Prostate gland (tissue), 2 donors: Measurements from ENCODE around the gene NEDD4. TPM values are rescaled to one million over a fixed set of nuclear protein-coding genes. Genes with fewer than 3 reads are reported as not detected.
"Not testable (repeated sequence)": the region's sequence is repeated elsewhere in the genome, so short reads cannot be mapped to it uniquely, and the experiment has no call there.

Source experiments
- DNase-seq: peaks from one replicate; pipeline ENCODE4 v3.0.0-alpha.2; 2019; ENCODE audit warnings: low spot score
- H3K27ac ChIP-seq, 2 donors: fragments of 200-600 bp; sonication (generic); 2 replicates each; pipeline ENCODE4 v1.5.1; 2017 to 2019
- H3K27me3 ChIP-seq: fragments of 200-600 bp; sonication (generic); replicated peaks from 2 replicates; pipeline ENCODE4 v1.5.1; 2019; ENCODE audit not compliant: insufficient read depth
- H3K36me3 ChIP-seq, 2 donors: fragments of 200-600 bp; sonication (generic); 1 replicate in 1 of 2; 2 replicates in 1 of 2; pipeline versions ENCODE4 v1.5.1 to v1.8.1; 2017 to 2019
- H3K4me1 ChIP-seq: fragments of 200-600 bp; sonication (generic); replicated peaks from 2 replicates; pipeline ENCODE4 v1.5.1; 2019
- H3K4me3 ChIP-seq, 2 donors: fragments of 200-600 bp; sonication (generic); 2 replicates each; pipeline ENCODE4 v1.5.1; 2017 to 2019
- H3K9me3 ChIP-seq: fragments of 200-600 bp; sonication (generic); 2 replicates; pipeline ENCODE4 v1.5.1; 2017
- POLR2A ChIP-seq: fragments of 450-650 bp; IDR thresholded peaks from one replicate; pipeline ENCODE4 v1.6.1; 2016; ENCODE audit warnings: antibody characterized with exemption, mild to moderate bottlenecking
- POLR2AphosphoS5 ChIP-seq: sonication (generic); formaldehyde crosslinking; IDR thresholded peaks from one replicate; pipeline ENCODE4 v1.6.1; 2017; ENCODE audit warnings: antibody characterized with exemption
- WGBS: methylation state at CpG from one replicate; pipeline ENCODE4 v1.1.5; 2018; 5-methylcytosine and 5-hydroxymethylcytosine counted together
- intact Hi-C: fragments of 100-400 bp; cut with DNase I; formaldehyde crosslinking; loops from one replicate; pipeline ENCODE4 v1.14.2; 2022
- total RNA-seq, 2 donors: library from RNA; depleted of rRNA; stranded (reverse); fragments of >200 nt; gene quantifications; one replicate each; pipeline ENCODE4 v1.1.0, GENCODE V29; 2016
- TF ChIP-seq, protein P1 (sequence below), 4 experiments: fragments of 200-600 bp in 2 of 4; fragments of 450-650 bp in 2 of 4; sonication (generic) in 2 of 4; IDR thresholded peaks; 1 replicate in 3 of 4; 2 replicates in 1 of 4; pipeline ENCODE4 v1.5.1; 2016 to 2019; ENCODE audit warnings: antibody characterized with exemption in 4 of 4, mild to moderate bottlenecking in 2 of 4, moderate library complexity in 2 of 4

The NEDD4 gene
- total RNA-seq, 2 donors from 2014 or later: 9.5 to 14.8 TPM

DNA sequence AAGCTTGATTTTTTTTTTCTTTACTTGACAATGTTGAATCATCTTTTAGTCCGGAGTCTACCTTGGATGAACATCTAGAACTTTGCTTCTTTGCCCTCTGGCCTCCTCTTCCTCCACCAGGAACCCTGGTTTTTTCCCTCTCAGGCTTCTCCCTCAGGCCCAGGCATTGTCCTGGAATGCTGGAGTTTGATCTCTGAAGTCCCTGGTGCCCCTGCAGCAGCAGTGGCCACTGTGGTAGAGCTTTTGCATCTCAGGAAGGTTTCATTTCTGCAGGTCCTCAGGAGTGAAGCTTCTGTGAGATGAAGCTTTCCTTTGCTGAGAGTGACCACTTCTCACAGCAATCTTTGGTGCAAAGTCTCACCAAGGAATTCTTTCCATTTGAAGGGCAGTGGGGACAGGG is 39.0 kb upstream of the NEDD4 start:
- 93% methylated on average over 1 of the region's 1 CpG for WGBS
- no peak for DNase-seq
- intact Hi-C loops: no loop called here

DNA sequence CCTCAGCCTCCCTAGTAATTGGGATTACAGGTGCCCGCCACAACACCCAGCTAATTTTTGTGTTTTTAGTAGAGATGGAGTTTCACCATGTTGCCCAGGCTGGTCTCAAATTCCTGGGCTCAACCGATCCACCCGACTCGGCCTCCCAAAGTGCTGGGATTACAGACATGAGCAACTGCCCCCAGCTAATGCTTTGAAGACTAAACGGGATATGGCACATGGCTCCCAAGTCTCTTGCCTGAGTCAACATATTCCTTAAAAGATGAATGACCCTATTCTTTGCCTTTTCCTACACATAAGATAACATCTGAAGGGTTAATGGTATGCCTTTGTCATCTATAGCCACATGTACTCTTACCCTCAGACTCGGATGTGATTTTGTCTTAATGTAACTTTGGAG is 38.4 kb upstream of the NEDD4 start:
- no peaks in the 10 kb centered on the region for H3K4me1 ChIP-seq
- H3K4me3 ChIP-seq: no peak overlapping the region
- intact Hi-C loops: no loop called here
- no peak overlapping the region for H3K27ac ChIP-seq
- DNase-seq: no peak
- no peaks in the 10 kb centered on the region for H3K36me3 ChIP-seq
- TF ChIP-seq POLR2A: no peak
- TF ChIP-seq, protein P1, sequence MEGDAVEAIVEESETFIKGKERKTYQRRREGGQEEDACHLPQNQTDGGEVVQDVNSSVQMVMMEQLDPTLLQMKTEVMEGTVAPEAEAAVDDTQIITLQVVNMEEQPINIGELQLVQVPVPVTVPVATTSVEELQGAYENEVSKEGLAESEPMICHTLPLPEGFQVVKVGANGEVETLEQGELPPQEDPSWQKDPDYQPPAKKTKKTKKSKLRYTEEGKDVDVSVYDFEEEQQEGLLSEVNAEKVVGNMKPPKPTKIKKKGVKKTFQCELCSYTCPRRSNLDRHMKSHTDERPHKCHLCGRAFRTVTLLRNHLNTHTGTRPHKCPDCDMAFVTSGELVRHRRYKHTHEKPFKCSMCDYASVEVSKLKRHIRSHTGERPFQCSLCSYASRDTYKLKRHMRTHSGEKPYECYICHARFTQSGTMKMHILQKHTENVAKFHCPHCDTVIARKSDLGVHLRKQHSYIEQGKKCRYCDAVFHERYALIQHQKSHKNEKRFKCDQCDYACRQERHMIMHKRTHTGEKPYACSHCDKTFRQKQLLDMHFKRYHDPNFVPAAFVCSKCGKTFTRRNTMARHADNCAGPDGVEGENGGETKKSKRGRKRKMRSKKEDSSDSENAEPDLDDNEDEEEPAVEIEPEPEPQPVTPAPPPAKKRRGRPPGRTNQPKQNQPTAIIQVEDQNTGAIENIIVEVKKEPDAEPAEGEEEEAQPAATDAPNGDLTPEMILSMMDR (IDR thresholded peaks at IDR 0.05): no peak
- no peak for TF ChIP-seq POLR2AphosphoS5
- H3K9me3 ChIP-seq: no peaks in the 10 kb centered on the region
- 56% methylated on average over 6 of the region's 6 CpGs for WGBS
- H3K27me3 ChIP-seq: no peaks in the 10 kb centered on the region

More for the DNA sequence above, 39.0 kb upstream of the NEDD4 start:
- H3K27ac ChIP-seq: no peak overlapping the region
- TF ChIP-seq, protein P1 (IDR thresholded peaks at IDR 0.05): no peak
- TF ChIP-seq POLR2A: no peak
- no peak for TF ChIP-seq POLR2AphosphoS5
- H3K9me3 ChIP-seq: no peaks in the 10 kb centered on the region
- H3K4me1 ChIP-seq: no peaks in the 10 kb centered on the region
- H3K36me3 ChIP-seq: no peaks in the 10 kb centered on the region
- no peaks in the 10 kb centered on the region for H3K27me3 ChIP-seq
- no peak overlapping the region for H3K4me3 ChIP-seq

DNA sequence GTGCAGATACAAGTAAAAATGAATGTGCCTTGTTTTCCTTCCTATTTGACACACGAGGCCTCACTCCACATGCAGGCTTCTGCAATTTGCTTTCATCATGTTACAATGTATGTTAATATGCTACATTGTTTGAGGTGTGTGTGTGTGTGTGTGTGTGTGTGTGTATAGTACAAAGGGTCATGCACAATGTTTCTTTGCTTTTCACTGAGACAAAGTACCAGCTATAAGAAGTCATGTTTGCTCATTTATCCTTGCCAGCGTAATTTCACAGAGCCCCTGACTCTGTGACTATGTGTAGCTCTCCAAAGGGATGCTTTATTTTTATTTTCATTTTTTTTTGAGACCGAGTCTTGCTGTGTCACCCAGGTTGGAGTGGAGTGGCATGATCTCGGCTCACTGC is 38.0 kb upstream of the NEDD4 start:
- Histone ChIP-seq H3K27me3 (no peaks in the 10 kb centered on the region), H3K9me3 (no peaks in the 10 kb centered on the region), H3K4me1 (no peaks in the 10 kb centered on the region), H3K4me3 (no peak overlapping the region), H3K27ac (no peak overlapping the region), H3K36me3 (no peaks in the 10 kb centered on the region)
- DNase-seq: no peak
- TF ChIP-seq, protein P1 (IDR thresholded peaks at IDR 0.05): no peak
- TF ChIP-seq POLR2AphosphoS5 (no peak), POLR2A (no peak)
- WGBS: 82% methylated on average over 4 of the region's 4 CpGs
- intact Hi-C loops: no loop called here

DNA sequence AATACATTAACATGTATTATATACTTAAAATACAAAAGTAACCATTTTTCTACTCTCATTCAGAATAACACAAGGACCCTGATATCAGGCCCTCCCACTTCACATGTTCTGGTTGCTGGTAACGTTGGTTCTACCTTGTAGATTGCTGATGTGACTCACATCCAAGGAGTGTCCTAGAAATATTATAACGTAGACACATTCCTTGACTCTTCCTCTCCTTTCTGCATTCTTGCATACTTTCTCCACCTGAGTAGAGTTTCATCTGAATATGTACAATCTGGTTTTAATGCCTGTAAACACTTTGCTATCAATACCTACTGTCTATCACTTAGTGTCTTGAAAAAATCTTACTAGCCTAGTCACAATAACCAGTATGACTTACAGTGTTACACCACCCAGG is 35.0 kb upstream of the NEDD4 start:
- TF ChIP-seq POLR2A (no peak), POLR2AphosphoS5 (no peak)
- Histone ChIP-seq H3K27me3 (no peaks in the 10 kb centered on the region), H3K27ac (no peak overlapping the region), H3K4me1 (no peaks in the 10 kb centered on the region), H3K36me3 (no peaks in the 10 kb centered on the region), H3K4me3 (no peak overlapping the region), H3K9me3 (no peaks in the 10 kb centered on the region)
- WGBS: 88% methylated on average over 2 of the region's 2 CpGs
- DNase-seq: no peak
- intact Hi-C loops: no loop called here

DNA sequence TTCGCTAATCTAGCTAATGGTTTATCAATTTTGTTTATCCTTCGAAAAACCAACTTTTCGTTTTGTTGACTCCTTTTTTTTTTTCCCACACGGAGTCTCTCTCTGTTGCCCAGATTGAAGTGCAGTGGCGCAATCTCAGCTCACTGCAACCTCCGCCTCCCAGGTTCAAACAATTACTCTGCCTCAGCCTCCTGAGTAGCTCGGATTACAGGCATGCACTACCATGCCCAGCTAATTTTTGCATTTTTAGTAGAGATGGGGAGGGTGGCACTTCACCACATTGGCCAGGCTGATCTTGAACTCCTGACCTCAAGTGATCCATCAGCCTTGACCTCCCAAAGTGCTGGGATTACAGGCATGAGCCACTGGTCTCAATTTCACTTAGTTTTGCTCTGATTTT is 29.7 kb upstream of the NEDD4 start:
- H3K27ac ChIP-seq, H3K36me3 ChIP-seq, H3K4me1 ChIP-seq, intact Hi-C loops, H3K27me3 ChIP-seq, H3K4me3 ChIP-seq, DNase-seq, H3K9me3 ChIP-seq: not testable (repeated sequence)
- WGBS: 88% methylated on average over 7 of the region's 7 CpGs

DNA sequence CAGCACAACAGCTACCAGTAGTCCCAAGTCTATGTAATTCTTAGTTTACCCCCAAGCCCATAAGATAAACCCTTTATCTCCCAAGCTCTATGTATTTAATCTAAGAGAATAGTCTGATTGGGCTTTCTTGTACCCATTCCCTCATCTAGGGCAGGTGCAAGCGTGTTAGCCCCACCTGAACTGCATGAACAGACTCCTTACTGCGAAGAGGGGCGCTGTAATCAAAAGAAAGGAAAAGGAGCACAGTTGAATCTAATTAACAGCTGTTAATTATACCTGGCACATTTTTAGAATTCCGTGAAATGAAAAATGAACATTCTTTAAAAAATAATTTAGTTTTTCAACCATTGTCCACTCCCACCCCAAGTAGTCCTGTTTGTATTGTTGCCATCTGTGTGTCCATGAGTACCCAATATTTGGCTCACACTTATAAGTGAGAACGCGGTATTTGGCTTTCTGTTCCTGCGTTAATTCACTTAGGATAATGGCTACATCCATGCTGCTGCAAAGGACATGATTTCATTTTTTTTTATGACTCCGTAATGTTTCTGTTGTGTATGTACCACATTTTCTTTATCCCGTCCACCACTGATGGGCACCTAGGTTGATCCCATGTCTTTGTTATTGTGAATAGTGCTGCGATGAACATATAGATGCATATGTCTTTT is 26.5 kb upstream of the NEDD4 start:
- Histone ChIP-seq H3K4me3 (no peak overlapping the region), H3K27me3 (no peaks in the 10 kb centered on the region), H3K36me3 (no peaks in the 10 kb centered on the region), H3K9me3 (no peaks in the 10 kb centered on the region), H3K27ac (no peak overlapping the region), H3K4me1 (no peaks in the 10 kb centered on the region)
- 95% methylated on average over 10 of the region's 10 CpGs for whole genome bisulfite sequencing
- DNase-seq: no peak
- intact Hi-C loops: no loop called here
- TF ChIP-seq POLR2AphosphoS5 (no peak), POLR2A (no peak)
- TF ChIP-seq, protein P1 (IDR thresholded peaks at IDR 0.05): no peak
